K562 (cell line): ENCODE results near the gene DCUN1D1. TPM values are rescaled to one million over a fixed set of nuclear protein-coding genes. Genes with fewer than 3 reads are reported as not detected.

Source experiments
- ARNT ChIP-seq, 2 experiments: fragments of 450-650 bp; IDR thresholded peaks; 2 replicates each; pipeline ENCODE4 v1.6.1; 2016; ENCODE audit warnings: mild to moderate bottlenecking in 1 of 2
- ASH1L ChIP-seq: fragments of 450-650 bp; IDR thresholded peaks from 2 replicates; pipeline ENCODE4 v1.6.1; 2018; ENCODE audit warnings: borderline replicate concordance, mild to moderate bottlenecking, low read depth; ENCODE audit not compliant: partially characterized antibody
- BACH1 ChIP-seq: fragments of 200-800 bp; sonication (Bioruptor generic); IDR thresholded peaks from 2 replicates; pipeline ENCODE4 v1.6.1; 2016; ENCODE audit warnings: missing genetic modification characterization, missing compliant biosample characterization
- CCAR2 ChIP-seq: fragments of 200-400 bp; formaldehyde crosslinking; IDR thresholded peaks from 2 replicates; pipeline ENCODE4 v1.6.1; 2017; ENCODE audit warnings: mild to moderate bottlenecking, low read depth, low read length
- CREM ChIP-seq: IDR thresholded peaks from 2 replicates; pipeline ENCODE4 v1.6.1; 2014; ENCODE audit warnings: antibody characterized with exemption, low read depth
- EGR1 ChIP-seq: fragments of 450-650 bp; conservative IDR thresholded peaks from 2 replicates; pipeline ENCODE4 v1.6.1; 2017; ENCODE audit warnings: mild to moderate bottlenecking
- HDAC8 ChIP-seq: fragments of 450-650 bp; IDR thresholded peaks from 2 replicates; pipeline ENCODE4 v1.6.1; 2016; ENCODE audit warnings: mild to moderate bottlenecking, missing genetic modification characterization, moderate library complexity, missing compliant biosample characterization
- HMG20A ChIP-seq: fragments of 450-650 bp; formaldehyde crosslinking; conservative IDR thresholded peaks from 2 replicates; pipeline ENCODE4 v1.4.0; 2020; ENCODE audit warnings: mild to moderate bottlenecking, mixed read lengths
- HNRNPLL ChIP-seq: fragments of 200-400 bp; formaldehyde crosslinking; IDR thresholded peaks from 2 replicates; pipeline ENCODE4 v1.6.1; 2017; ENCODE audit warnings: low read length, low read depth, mild to moderate bottlenecking; ENCODE audit not compliant: poor library complexity, severe bottlenecking
- KDM5B ChIP-seq: fragments of 200-600 bp; sonication (generic); IDR thresholded peaks from 2 replicates; pipeline ENCODE4 v1.6.1; 2012; ENCODE audit warnings: low read depth, mild to moderate bottlenecking, moderate library complexity, low read length, control low read depth, inconsistent platforms; ENCODE audit not compliant: insufficient replicate concordance
- L3MBTL2 ChIP-seq: fragments of 450-650 bp; IDR thresholded peaks from 2 replicates; pipeline ENCODE4 v1.6.1; 2016; ENCODE audit warnings: mild to moderate bottlenecking, moderate library complexity
- MCM5 ChIP-seq: fragments of 450-650 bp; IDR thresholded peaks from 2 replicates; pipeline ENCODE4 v1.6.1; 2016; ENCODE audit warnings: low read depth
- MEF2D ChIP-seq: conservative IDR thresholded peaks from 2 replicates; pipeline ENCODE4 v1.6.1; 2016; ENCODE audit warnings: low read depth, missing genetic modification characterization, missing compliant biosample characterization
- NFATC3 ChIP-seq: fragments of 450-650 bp; IDR thresholded peaks from 2 replicates; pipeline ENCODE4 v1.6.1; 2017; ENCODE audit warnings: mild to moderate bottlenecking
- RBFOX2 ChIP-seq: fragments of 200-400 bp; formaldehyde crosslinking; IDR thresholded peaks from 2 replicates; pipeline ENCODE4 v1.6.1; 2017; ENCODE audit warnings: low read depth, mild to moderate bottlenecking, low read length, moderate library complexity
- SAFB2 ChIP-seq: fragments of 200-400 bp; formaldehyde crosslinking; IDR thresholded peaks from 2 replicates; pipeline ENCODE4 v1.6.1; 2018; ENCODE audit warnings: borderline replicate concordance, low read length, low read depth, moderate library complexity; ENCODE audit not compliant: severe bottlenecking
- ZNF146 ChIP-seq: IDR thresholded peaks from one replicate; pipeline ENCODE4 v1.6.1; 2018; ENCODE audit warnings: missing compliant biosample characterization; ENCODE audit not compliant: unreplicated experiment
- ZNF77 ChIP-seq: fragments of 250-450 bp; sonication (Bioruptor Pico); IDR thresholded peaks from 2 replicates; pipeline ENCODE4 v1.5.0; 2020
- polyA plus RNA-seq, 8 experiments: library from polyadenylated mRNA; depleted of rRNA in 4 of 8; stranded (reverse) in 5 of 8; unstranded in 3 of 8; fragments of >200 nt; fragmentation: Nextera tagmentation in 2 of 8; fragmentation: Illumina TruSeq in 1 of 8; extraction: Ambion mirVana in 2 of 8; extraction: Trizol in 1 of 8; gene quantifications; 2 replicates each; pipeline versions ENCODE4 v1.2.1 to v1.2.3, GENCODE V29; 2011 to 2014; ENCODE audit warnings: inconsistent platforms in 1 of 8, missing spikeins in 1 of 8
- total RNA-seq, 7 experiments: library from RNA; depleted of rRNA in 6 of 7; stranded (reverse); fragments of >200 nt in 6 of 7; fragmentation: Illumina TruSeq in 2 of 7; extraction: Trizol in 2 of 7; gene quantifications; 2 replicates each; pipeline versions ENCODE4 v1.2.1 to v1.2.3, GENCODE V29; 2011 to 2021; ENCODE audit warnings: low replicate concordance in 1 of 7
- TF ChIP-seq, protein P1 (sequence below): fragments of 250-450 bp; sonication (Bioruptor Pico); IDR thresholded peaks from 2 replicates; pipeline ENCODE4 v1.5.0; 2021; ENCODE audit warnings: mild to moderate bottlenecking, moderate library complexity
- TF ChIP-seq, protein P2 (sequence below): fragments of 450-650 bp; formaldehyde crosslinking; conservative IDR thresholded peaks from 2 replicates; pipeline ENCODE4 v1.4.0; 2022; ENCODE audit warnings: mild to moderate bottlenecking, missing genetic modification characterization
- TF ChIP-seq, protein P3 (sequence below): fragments of 450-650 bp; IDR thresholded peaks from 2 replicates; pipeline ENCODE4 v1.6.1; 2017; ENCODE audit warnings: mild to moderate bottlenecking, moderate library complexity
- TF ChIP-seq, protein P4 (sequence below): fragments of 250-450 bp; sonication (Bioruptor Pico); IDR thresholded peaks from 2 replicates; pipeline ENCODE4 v1.4.0; 2020; ENCODE audit warnings: mild to moderate bottlenecking, moderate library complexity

Gene DCUN1D1
- total and polyA plus RNA-seq, 9 of the 15 experiments (the other 6 are each of a cell fraction or from before 2014, with no cell fraction given): 11.4 to 46.8 (median 28.2) TPM

DNA sequence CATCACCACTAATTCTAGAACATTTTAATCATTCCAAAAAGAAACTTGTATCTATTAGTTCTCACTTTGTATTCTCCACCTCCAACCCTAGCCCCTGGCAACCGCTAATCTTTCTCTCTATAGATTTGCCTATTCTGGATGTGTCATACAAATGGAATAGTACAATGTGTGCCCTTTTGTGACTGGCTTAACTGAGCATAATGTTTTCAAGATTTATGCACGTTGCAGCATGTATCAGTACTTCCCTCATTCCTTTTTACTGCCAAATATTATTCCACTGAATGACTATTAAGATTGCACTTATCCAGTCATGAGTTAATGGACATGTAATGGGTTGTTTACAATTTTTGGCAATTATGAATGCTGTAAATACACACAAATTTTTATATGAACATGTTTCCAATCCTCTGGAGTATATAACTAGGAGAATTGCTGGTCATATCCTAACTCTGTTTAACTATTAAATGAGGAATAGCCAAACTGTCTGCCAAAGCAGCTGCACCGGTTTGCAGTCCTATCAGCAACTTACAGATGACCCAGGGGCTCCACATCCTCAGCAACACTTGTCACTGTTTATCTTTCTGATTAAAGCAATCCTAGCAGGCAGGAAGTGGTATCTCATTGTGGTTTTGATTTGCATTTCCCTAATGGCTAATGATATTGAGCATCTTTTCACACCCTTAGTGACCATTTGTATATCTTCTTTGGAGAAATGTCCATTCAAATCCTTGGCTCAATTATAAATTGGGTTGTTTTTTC is 42.9 kb downstream of the DCUN1D1 start (continued):
- TF ChIP-seq, protein P1, sequence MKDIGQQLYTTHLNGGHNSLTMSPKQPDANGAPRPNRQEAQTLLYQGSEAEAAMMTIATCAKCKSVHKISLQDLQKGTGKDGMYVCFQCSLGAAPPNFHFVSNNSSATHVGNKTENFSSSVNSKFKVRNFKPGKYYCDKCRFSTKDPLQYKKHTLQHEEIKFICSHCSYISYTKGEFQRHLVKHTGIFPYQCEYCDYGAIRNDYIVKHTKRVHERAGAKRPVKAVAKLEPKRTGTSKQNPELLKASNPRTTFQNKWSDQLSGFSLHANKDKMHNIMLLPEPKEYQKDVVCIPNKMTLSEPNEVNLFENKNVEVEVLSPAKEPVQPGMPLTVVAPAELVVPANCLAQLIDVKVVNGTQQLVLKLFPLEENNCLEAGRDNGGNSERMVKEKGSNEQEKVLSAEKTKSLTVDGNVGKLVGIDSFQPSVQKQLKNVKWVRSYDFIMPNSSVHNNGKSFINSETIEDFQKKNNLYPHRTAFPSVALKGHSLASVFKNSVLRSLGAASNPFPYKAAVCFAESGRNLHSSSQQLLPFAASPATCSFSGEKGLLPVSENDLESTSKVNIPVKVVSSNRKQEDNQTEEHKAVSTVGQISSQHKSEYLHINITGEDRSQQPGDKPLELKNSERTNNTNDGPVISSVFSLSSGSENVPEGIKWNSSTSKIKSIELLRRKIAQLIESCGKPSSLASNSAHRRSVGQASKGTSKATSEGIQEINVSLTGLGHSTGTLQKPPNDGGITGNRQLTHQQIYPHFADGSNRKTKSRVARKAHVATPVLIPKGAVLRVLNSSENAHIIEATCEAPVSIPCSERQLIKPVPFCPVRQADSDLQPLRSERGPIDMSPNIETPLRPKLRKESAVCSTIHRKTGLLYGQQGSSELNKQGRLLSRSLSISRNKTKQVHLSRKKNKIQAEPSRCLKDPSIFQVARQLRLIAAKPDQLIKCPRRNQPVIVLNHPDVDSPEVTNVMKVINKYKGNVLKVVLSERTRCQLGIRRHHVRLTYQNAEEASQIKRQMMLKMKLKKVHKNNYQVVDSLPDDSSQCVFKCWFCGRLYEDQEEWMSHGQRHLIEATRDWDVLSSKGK (CRISPR knock-in tag): no peak
- TF ChIP-seq, protein P2, sequence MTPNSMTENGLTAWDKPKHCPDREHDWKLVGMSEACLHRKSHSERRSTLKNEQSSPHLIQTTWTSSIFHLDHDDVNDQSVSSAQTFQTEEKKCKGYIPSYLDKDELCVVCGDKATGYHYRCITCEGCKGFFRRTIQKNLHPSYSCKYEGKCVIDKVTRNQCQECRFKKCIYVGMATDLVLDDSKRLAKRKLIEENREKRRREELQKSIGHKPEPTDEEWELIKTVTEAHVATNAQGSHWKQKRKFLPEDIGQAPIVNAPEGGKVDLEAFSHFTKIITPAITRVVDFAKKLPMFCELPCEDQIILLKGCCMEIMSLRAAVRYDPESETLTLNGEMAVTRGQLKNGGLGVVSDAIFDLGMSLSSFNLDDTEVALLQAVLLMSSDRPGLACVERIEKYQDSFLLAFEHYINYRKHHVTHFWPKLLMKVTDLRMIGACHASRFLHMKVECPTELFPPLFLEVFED (CRISPR knock-in tag): no peak
- TF ChIP-seq CCAR2 (no peak), EGR1 (no peak), SAFB2 (no peak), HMG20A (CRISPR knock-in tag) (0 out of 2 replicates have a peak, but pooled peaks have one; percentile 74), NFATC3 (no peak), CREM (peak; percentile 69), MCM5 (no peak), ZNF77 (no peak), ASH1L (no peak), L3MBTL2 (no peak), HDAC8 (tag) (no peak), BACH1 (no peak), KDM5B (no peak), RBFOX2 (no peak), ZNF146 (CRISPR knock-in tag) (peak; percentile 10), HNRNPLL (no peak), ARNT (IDR thresholded peaks at IDR 0.05) (no peak), MEF2D (tag) (0 out of 2 replicates have a peak, but pooled peaks have one; percentile 35)
- TF ChIP-seq, protein P3, sequence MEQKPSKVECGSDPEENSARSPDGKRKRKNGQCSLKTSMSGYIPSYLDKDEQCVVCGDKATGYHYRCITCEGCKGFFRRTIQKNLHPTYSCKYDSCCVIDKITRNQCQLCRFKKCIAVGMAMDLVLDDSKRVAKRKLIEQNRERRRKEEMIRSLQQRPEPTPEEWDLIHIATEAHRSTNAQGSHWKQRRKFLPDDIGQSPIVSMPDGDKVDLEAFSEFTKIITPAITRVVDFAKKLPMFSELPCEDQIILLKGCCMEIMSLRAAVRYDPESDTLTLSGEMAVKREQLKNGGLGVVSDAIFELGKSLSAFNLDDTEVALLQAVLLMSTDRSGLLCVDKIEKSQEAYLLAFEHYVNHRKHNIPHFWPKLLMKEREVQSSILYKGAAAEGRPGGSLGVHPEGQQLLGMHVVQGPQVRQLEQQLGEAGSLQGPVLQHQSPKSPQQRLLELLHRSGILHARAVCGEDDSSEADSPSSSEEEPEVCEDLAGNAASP: no peak
- TF ChIP-seq, protein P4, sequence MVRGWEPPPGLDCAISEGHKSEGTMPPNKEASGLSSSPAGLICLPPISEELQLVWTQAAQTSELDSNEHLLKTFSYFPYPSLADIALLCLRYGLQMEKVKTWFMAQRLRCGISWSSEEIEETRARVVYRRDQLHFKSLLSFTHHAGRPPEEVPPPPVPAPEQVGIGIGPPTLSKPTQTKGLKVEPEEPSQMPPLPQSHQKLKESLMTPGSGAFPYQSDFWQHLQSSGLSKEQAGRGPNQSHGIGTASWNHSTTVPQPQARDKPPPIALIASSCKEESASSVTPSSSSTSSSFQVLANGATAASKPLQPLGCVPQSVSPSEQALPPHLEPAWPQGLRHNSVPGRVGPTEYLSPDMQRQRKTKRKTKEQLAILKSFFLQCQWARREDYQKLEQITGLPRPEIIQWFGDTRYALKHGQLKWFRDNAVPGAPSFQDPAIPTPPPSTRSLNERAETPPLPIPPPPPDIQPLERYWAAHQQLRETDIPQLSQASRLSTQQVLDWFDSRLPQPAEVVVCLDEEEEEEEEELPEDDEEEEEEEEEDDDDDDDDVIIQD (CRISPR knock-in tag): no peak
